DOHH2 (cell line): Measurements from ENCODE around the gene NQO2.

Source experiments
- EZH2phosphoT487 ChIP-seq: fragments of 200-600 bp; sonication (generic); IDR thresholded peaks from 2 replicates; pipeline ENCODE4 v1.6.1; 2017; ENCODE audit warnings: borderline replicate concordance, mild to moderate bottlenecking, antibody characterized with exemption, low read length, moderate library complexity, mixed read lengths
- TF ChIP-seq, protein P1 (sequence below): fragments of 200-600 bp; sonication (generic); IDR thresholded peaks from one replicate; pipeline ENCODE4 v1.5.1; 2014; ENCODE audit warnings: antibody characterized with exemption, mild to moderate bottlenecking, low read depth, low read length; ENCODE audit not compliant: poor library complexity, severe bottlenecking

DNA sequence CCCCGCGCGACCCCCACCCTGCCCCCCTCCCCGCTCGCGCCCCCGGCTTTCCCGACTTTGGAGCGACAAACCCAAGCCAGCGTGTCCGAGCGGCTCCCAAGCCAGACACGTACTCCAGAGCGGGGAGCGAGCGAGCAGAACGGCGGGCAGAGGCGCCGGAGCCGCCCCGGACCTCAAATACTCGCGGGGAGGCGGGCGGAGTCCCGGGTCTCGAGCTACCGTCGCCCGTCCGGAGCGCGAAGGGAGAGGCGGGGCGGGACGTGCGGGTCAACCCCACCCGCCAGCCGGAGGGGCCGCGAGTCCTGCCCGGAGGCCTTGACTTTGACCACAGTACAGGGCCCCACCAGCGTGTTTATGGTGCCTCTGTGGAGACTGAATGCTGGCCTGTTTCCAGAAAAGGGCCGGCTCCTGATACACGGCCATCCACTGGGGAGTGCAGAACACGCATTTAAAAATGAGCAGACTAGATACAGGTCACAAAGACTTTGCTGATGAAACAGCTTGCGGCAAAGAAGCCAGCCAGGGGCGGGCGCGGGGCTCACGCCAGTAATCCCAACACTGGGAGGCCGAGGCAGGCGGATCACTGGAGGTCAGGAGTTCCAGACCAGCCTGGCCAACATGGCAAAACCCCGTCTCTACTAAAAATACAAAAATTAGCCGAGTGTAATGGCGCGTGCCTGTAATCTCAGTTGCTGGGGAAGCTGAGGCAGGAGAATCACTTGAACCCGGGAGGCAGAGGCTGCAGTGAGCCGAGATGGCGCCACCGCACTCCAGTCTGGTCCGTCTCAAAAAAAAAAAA lies 28.1 kb upstream of the NQO2 start, which contains the start of gene SERPINB6:
- TF ChIP-seq, protein P1, sequence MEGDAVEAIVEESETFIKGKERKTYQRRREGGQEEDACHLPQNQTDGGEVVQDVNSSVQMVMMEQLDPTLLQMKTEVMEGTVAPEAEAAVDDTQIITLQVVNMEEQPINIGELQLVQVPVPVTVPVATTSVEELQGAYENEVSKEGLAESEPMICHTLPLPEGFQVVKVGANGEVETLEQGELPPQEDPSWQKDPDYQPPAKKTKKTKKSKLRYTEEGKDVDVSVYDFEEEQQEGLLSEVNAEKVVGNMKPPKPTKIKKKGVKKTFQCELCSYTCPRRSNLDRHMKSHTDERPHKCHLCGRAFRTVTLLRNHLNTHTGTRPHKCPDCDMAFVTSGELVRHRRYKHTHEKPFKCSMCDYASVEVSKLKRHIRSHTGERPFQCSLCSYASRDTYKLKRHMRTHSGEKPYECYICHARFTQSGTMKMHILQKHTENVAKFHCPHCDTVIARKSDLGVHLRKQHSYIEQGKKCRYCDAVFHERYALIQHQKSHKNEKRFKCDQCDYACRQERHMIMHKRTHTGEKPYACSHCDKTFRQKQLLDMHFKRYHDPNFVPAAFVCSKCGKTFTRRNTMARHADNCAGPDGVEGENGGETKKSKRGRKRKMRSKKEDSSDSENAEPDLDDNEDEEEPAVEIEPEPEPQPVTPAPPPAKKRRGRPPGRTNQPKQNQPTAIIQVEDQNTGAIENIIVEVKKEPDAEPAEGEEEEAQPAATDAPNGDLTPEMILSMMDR = no peak
- TF ChIP-seq EZH2phosphoT487 = 0 out of 2 replicates have a peak, but pooled peaks have one; percentile 23
